Astrocyte (in vitro differentiated cells and primary cell): ENCODE data around the gene TDRKH.

ENCODE experiments used
- CTCF ChIP-seq: IDR thresholded peaks from 2 replicates; pipeline ENCODE4 v1.5.1; 2011; ENCODE audit warnings: low read depth, mild to moderate bottlenecking, inconsistent platforms, low read length, moderate library complexity; ENCODE audit not compliant: insufficient read depth
- EZH2 ChIP-seq: IDR thresholded peaks from 2 replicates; pipeline ENCODE4 v1.6.1; 2012; ENCODE audit warnings: mild to moderate bottlenecking, low read length, inconsistent platforms; ENCODE audit not compliant: insufficient read depth

- TF ChIP-seq CTCF, result no peak
- no peak for TF ChIP-seq EZH2
Measured at GRCh38 chr1:151783796-151784195, 6.5 kb downstream of the TDRKH start.
